A549 (cell line): ENCODE results near the gene CFAP69. TPM values are rescaled to one million over a fixed set of nuclear protein-coding genes. Genes with fewer than 3 reads are reported as not detected.

Experiments used
- ATAC-seq, 2 experiments: fragments of 200-7000 bp in 1 of 2; fragments of >200 bp in 1 of 2; cut with Nextera tagmentation in 1 of 2; cut with Tn5 transposase in 1 of 2; 3 replicates each; pipeline versions ENCODE4 v1.8.0 to v1.9.1; 2018 to 2020; ENCODE audit warnings: mild to moderate bottlenecking in 1 of 2, moderate library complexity in 1 of 2
- CTCF ChIA-PET: fragments of 300-600 bp; sonication (Branson Sonifier 250); formaldehyde crosslinking; extraction: SDS; loops from one replicate; lab custom pipeline; 2021; ENCODE audit warnings: antibody characterized with exemption, inconsistent platforms; lab: Yijun Ruan, JAX
- POLR2A ChIA-PET: fragments of 350-600 bp; formaldehyde crosslinking; extraction: SDS; loops from one replicate; lab custom pipeline; 2021; ENCODE audit warnings: antibody characterized with exemption, inconsistent platforms; lab: Yijun Ruan, JAX
- DNase-seq, 2 experiments: peaks; one replicate each; pipeline versions ENCODE4 v3.0.0 to v3.0.0-alpha.2; 2011 to 2016; ENCODE audit warnings: low read depth in 1 of 2, low spot score in 1 of 2
- FAIRE-seq: peaks from 2 replicates; lab custom pipeline; 2011; peaks lifted over from hg19 to GRCh38; lab: Jason Lieb, UNC
- H3K27ac ChIP-seq, 2 experiments: fragments of >200 bp; sonication (Bioruptor Twin); formaldehyde crosslinking; 3 replicates each; pipeline ENCODE4 v1.5.1; 2016 to 2017
- H3K4me1 ChIP-seq: fragments of >200 bp; sonication (Bioruptor Twin); formaldehyde crosslinking; 3 replicates; pipeline ENCODE4 v1.6.1; 2016
- H3K4me2 ChIP-seq: fragments of >200 bp; sonication (Bioruptor Twin); formaldehyde crosslinking; 3 replicates; pipeline ENCODE4 v1.6.1; 2016
- H3K4me3 ChIP-seq: fragments of >200 bp; sonication (Bioruptor Twin); formaldehyde crosslinking; 3 replicates; pipeline ENCODE4 v1.5.1; 2016
- H3K9me3 ChIP-seq: fragments of >200 bp; sonication (Bioruptor Twin); formaldehyde crosslinking; 3 replicates; pipeline ENCODE4 v1.6.1; 2016
- BCL3 ChIP-seq: fragments of >200 bp; sonication (Bioruptor Twin); formaldehyde crosslinking; IDR thresholded peaks from 3 replicates; pipeline ENCODE4 v1.6.1; 2016
- BHLHE40 ChIP-seq: IDR thresholded peaks from 2 replicates; pipeline ENCODE4 v1.6.1; 2012; ENCODE audit warnings: low read depth, low read length, inconsistent platforms
- CEBPB ChIP-seq, 2 experiments: fragments of >200 bp in 1 of 2; sonication (Bioruptor Twin) in 1 of 2; formaldehyde crosslinking in 1 of 2; IDR thresholded peaks; 2 replicates each; pipeline ENCODE4 v1.6.1; 2012 to 2016
- CTCF ChIP-seq: fragments of >200 bp; sonication (Bioruptor Twin); formaldehyde crosslinking; IDR thresholded peaks from 3 replicates; pipeline ENCODE4 v1.5.1; 2016
- EP300 ChIP-seq, 2 experiments: fragments of >200 bp; sonication (Bioruptor Twin); formaldehyde crosslinking; IDR thresholded peaks; 2 replicates in 1 of 2; 3 replicates in 1 of 2; pipeline ENCODE4 v1.6.1; 2016 to 2017
- FOSB ChIP-seq: fragments of 250-450 bp; sonication (Bioruptor Pico); IDR thresholded peaks from 2 replicates; pipeline ENCODE4 v1.5.0; 2020; ENCODE audit warnings: mild to moderate bottlenecking, moderate library complexity
- FOXS1 ChIP-seq: fragments of 250-450 bp; sonication (Bioruptor Pico); IDR thresholded peaks from 2 replicates; pipeline ENCODE4 v1.5.0; 2020; ENCODE audit warnings: mild to moderate bottlenecking, moderate library complexity
- HDAC2 ChIP-seq: fragments of 200-600 bp; sonication (generic); IDR thresholded peaks from 2 replicates; pipeline ENCODE4 v1.6.1; 2016
- NFE2L2 ChIP-seq: fragments of 150-350 bp; conservative IDR thresholded peaks from 2 replicates; pipeline ENCODE4 v1.6.1; 2014; ENCODE audit warnings: low read length
- NPAS2 ChIP-seq: fragments of 250-450 bp; sonication (Bioruptor Pico); IDR thresholded peaks from 2 replicates; pipeline ENCODE4 v1.8.0; 2022; ENCODE audit warnings: mild to moderate bottlenecking, moderate library complexity, borderline replicate concordance
- NR3C1 ChIP-seq: fragments of >200 bp; sonication (Bioruptor Twin); formaldehyde crosslinking; IDR thresholded peaks from 3 replicates; pipeline ENCODE4 v1.6.1; 2017
- PHF8 ChIP-seq: fragments of 200-600 bp; sonication (generic); IDR thresholded peaks from 2 replicates; pipeline ENCODE4 v1.6.1; 2016; ENCODE audit warnings: low read depth, mild to moderate bottlenecking, antibody characterized with exemption, moderate library complexity, borderline replicate concordance
- POLR2A ChIP-seq: IDR thresholded peaks from 2 replicates; pipeline ENCODE4 v1.6.1; 2012; ENCODE audit warnings: mild to moderate bottlenecking, low read length
- POLR2AphosphoS2 ChIP-seq: conservative IDR thresholded peaks from 2 replicates; pipeline ENCODE4 v1.6.1; 2012; ENCODE audit warnings: low read length, improper control_type of control experiment, inconsistent platforms
- TFCP2L1 ChIP-seq: fragments of 250-450 bp; sonication (Bioruptor Pico); IDR thresholded peaks from 2 replicates; pipeline ENCODE4 v1.5.0; 2021; ENCODE audit warnings: mild to moderate bottlenecking
- USF2 ChIP-seq: fragments of 450-650 bp; IDR thresholded peaks from 2 replicates; pipeline ENCODE4 v1.6.1; 2014; ENCODE audit warnings: antibody characterized with exemption
- ZNF302 ChIP-seq: fragments of 250-450 bp; sonication (Bioruptor Pico); IDR thresholded peaks from 2 replicates; pipeline ENCODE4 v1.9.0; 2021; ENCODE audit warnings: inconsistent platforms, mild to moderate bottlenecking, moderate library complexity
- ZSCAN20 ChIP-seq: fragments of 250-450 bp; sonication (Bioruptor Pico); IDR thresholded peaks from 2 replicates; pipeline ENCODE4 v1.8.0; 2022; ENCODE audit warnings: mild to moderate bottlenecking, moderate library complexity
- WGBS: methylation state at CpG from one replicate; pipeline ENCODE4 v1.1.6; 2017; ENCODE audit errors: missing lambda C conversion rate; 5-methylcytosine and 5-hydroxymethylcytosine counted together
- polyA plus RNA-seq, 4 experiments: library from polyadenylated mRNA; depleted of rRNA in 3 of 4; stranded (reverse); fragments of >200 nt; fragmentation: RNase III in 1 of 4; extraction: RNeasy Plus Mini Kit Qiagen cat#74134 plus additional on column Dnase treatment in 1 of 4; gene quantifications; 2 replicates in 3 of 4; 3 replicates in 1 of 4; pipeline ENCODE4 v1.2.3, GENCODE V29; 2011 to 2017
- TF ChIP-seq, protein P1 (sequence below): fragments of 150-350 bp; IDR thresholded peaks from 2 replicates; pipeline ENCODE4 v1.6.1; 2014; ENCODE audit warnings: low read depth, mild to moderate bottlenecking, low read length
- TF ChIP-seq, protein P2 (sequence below): IDR thresholded peaks from 2 replicates; pipeline ENCODE4 v1.6.1; 2012

The CFAP69 gene
- polyA plus RNA-seq, 2 of the 4 experiments (the other 2 are of a cell fraction) = 1.9 to 6.1 TPM

GRCh38 chr7:90239050-90239449, 5.9 kb upstream of the CFAP69 start:
- no peaks in the 10 kb centered on the region for H3K9me3 ChIP-seq
- CTCF ChIA-PET = no interaction called here
- no peak overlapping the region for H3K4me2 ChIP-seq
- no peak overlapping the region for H3K4me3 ChIP-seq
- WGBS = 87% methylated on average over 3 of the region's 3 CpGs
- H3K27ac ChIP-seq = no peak overlapping the region
- DNase-seq (no peak), FAIRE-seq (no peak), ATAC-seq (no peak)
- H3K4me1 ChIP-seq = no peaks in the 10 kb centered on the region
- no peak for TF ChIP-seq NR3C1
- TF ChIP-seq USF2 = no peak
- no peak for TF ChIP-seq NFE2L2
- no peak for TF ChIP-seq POLR2A
- no peak for TF ChIP-seq EP300 (IDR thresholded peaks at IDR 0.05)
- TF ChIP-seq FOXS1 (CRISPR knock-in tag) = no peak
- TF ChIP-seq, protein P1, sequence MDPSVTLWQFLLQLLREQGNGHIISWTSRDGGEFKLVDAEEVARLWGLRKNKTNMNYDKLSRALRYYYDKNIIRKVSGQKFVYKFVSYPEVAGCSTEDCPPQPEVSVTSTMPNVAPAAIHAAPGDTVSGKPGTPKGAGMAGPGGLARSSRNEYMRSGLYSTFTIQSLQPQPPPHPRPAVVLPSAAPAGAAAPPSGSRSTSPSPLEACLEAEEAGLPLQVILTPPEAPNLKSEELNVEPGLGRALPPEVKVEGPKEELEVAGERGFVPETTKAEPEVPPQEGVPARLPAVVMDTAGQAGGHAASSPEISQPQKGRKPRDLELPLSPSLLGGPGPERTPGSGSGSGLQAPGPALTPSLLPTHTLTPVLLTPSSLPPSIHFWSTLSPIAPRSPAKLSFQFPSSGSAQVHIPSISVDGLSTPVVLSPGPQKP = no peak
- TF ChIP-seq CEBPB (IDR thresholded peaks at IDR 0.05) = no peak
- POLR2A ChIA-PET = no interaction called here

DNA sequence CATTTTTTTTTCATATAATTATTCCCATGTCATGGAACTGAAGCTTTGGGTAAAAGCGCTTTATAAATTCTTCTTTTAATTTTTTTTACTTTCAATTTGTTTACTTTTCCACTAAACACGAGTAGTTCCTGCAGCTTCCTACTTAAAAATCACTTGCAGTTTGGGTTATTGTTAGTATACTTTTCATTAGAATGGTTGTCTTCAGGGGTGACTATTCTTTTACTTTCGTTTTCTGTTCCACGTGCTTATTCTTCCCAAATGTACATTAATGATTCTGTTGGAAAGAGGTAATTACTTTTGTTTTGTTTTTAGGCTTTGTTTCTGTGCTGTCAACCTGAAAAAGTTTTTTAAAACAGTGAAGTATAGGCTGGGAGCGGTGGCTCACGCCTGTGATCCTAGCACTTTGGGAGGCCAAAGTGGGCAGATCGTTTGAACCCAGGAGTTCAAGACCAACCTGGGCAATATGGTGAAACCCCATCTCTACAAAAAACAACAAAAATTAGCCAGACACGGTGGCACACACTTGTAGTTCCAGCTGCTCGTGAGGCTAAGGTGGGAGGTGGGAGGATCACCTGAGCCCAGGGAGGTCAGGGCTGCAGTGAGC, 5.2 kb upstream of the CFAP69 start:
- ChIA-PET CTCF (interaction anchor here (1.3 kb wide), 1 partner anchor 20 kb away, joined by 4 read pairs; no protein-coding TSS in a partner anchor), POLR2A (no interaction called here)
- Histone ChIP-seq H3K4me2 (no peak overlapping the region), H3K4me1 (peaks cover 4% of the 10 kb centered on the region; the same call in 1 of the 3 replicates), H3K4me3 (no peak overlapping the region), H3K27ac (no peak overlapping the region), H3K9me3 (no peaks in the 10 kb centered on the region)
- FAIRE-seq (no peak), DNase-seq (no peak), ATAC-seq (no peak)
- WGBS = 81% methylated on average over 9 of the region's 9 CpGs
- TF ChIP-seq POLR2AphosphoS2 = no peak

DNA sequence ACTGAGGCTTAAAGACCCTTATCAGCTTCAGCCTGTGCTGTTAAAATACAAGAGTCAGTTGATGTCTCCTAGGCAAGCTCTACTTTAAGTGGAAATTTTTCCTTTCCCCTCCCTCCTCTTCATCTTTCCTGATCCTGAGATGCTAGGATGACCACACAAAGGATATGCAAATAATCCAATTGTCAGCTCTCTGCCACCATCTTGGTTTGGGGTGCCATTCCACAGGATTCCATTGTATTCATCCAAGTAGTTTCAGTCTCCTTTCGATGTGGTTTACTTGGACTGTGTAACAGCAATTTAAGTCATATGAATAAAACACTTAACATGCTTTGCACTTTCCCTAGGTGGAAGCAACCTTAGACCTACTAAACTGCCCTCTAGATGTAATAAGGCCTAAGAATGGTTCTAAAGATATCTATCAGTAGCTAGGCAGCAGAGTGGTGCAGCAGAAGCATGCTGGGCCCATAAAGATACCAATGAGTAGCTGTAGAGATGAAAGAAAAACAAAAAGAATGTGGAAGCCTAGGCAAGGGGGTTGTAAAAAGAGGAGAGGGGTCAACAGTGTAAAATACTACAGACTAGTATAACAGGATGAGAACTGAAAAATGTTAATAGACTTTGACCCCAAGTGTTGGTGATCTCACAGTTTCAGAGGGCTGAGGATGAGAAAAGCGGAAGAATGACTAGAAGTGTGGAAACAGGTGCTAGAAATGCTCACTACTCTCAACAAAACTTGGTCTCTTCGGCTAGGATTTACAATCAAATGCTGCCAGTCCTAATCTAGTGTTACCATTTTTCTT, 2.4 kb upstream of the CFAP69 start:
- Histone ChIP-seq H3K27ac (no peak overlapping the region), H3K4me2 (no peak overlapping the region), H3K4me3 (no peak overlapping the region), H3K9me3 (no peaks in the 10 kb centered on the region), H3K4me1 (peaks cover 11% of the 10 kb centered on the region; the same call in 2 of the 3 replicates)
- no peak for DNase-seq
- POLR2A ChIA-PET = interaction anchor here (0.6 to 0.9 kb wide), 2 partner anchors 31 kb away, joined by 3 read pairs; partner anchors contain the start of gene STEAP2
- TF ChIP-seq ZSCAN20 (CRISPR knock-in tag) (no peak), HDAC2 (no peak), BHLHE40 (no peak), TFCP2L1 (CRISPR knock-in tag) (no peak), PHF8 (no peak), ZNF302 (CRISPR knock-in tag) (no peak), CTCF (no peak), FOSB (CRISPR knock-in tag) (no peak), NPAS2 (CRISPR knock-in tag) (no peak), USF2 (no peak), BCL3 (no peak), FOXS1 (CRISPR knock-in tag) (no peak)
- TF ChIP-seq, protein P2, sequence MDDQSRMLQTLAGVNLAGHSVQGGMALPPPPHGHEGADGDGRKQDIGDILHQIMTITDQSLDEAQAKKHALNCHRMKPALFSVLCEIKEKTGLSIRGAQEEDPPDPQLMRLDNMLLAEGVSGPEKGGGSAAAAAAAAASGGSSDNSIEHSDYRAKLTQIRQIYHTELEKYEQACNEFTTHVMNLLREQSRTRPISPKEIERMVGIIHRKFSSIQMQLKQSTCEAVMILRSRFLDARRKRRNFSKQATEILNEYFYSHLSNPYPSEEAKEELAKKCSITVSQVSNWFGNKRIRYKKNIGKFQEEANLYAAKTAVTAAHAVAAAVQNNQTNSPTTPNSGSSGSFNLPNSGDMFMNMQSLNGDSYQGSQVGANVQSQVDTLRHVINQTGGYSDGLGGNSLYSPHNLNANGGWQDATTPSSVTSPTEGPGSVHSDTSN = no peak
- WGBS = 68% methylated on average over 3 of the region's 3 CpGs
- no peak for ATAC-seq
- FAIRE-seq = no peak
- CTCF ChIA-PET = interaction anchor here (1.4 to 5.0 kb wide), 2 partner anchors 31 to 88 kb away, joined by 7 to 23 read pairs; partner anchors contain the start of genes STEAP1 and STEAP2
